Femur (tissue), 1 donor: ENCODE results near the gene RHAG.

ENCODE experiments used
- DNase-seq: peaks from one replicate; pipeline ENCODE4 v3.0.0-alpha.2; 2017

Gene RHAG

DNA sequence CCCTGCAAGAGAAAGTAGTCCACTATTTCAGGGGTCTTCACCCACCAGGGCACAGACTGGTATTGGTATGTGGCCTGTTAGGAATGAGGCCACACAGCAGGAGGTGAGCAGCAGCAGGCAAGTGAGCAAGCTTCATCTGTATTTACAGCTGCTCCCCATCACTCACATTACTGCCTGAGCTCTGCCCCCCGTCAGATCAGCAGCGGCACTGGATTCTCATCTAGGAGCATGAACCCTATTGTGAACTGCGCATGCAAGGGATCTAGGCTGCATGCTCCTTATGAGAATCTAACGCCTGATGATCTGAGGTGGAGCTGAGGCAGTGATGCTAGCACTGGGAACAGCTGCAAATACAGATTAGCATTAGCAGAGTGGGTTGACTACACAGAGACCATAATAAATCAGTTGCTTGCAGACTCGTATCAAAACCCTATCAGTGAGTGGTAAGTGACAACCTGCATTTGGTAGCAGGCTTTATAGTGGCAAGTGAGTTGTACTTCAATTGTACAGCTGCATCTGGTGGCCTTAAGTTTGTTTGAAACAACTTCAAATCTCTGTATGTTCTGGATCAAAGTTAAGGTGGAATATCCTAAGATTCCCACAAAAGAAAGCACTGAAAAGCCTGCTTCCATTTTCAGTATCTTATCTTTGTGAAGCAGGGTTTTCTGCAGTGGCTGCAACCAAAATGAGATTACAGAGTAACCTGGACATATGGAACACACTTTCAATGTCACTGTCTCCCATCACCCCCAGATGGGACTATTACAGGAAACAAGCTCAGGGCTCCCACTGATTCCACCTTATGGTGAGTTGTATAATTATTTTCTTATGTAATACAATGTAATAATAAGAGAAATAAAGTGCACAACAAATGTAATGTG, 73.4 kb downstream of the RHAG start:
- no peak for DNase-seq

DNA sequence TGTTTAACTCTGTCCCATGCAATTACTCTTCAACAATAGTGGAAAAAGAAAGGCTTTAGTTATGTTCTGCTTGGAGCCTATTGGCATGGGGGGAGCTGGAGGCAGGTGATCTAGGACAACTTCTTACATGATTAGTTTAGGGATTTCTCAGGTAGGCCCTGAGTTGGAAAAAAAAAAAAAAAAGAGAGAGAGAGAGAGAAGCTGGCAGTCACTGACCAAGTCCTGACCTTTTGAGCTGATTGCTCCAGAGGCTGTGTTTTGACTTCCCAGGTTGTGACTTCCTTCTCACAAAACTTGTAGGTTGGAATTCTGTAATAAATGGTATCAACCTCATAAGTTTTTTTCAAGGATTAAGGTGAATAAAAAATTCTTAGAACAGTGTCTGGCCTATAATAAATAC, 78.4 kb downstream of the RHAG start:
- DNase-seq = no peak

DNA sequence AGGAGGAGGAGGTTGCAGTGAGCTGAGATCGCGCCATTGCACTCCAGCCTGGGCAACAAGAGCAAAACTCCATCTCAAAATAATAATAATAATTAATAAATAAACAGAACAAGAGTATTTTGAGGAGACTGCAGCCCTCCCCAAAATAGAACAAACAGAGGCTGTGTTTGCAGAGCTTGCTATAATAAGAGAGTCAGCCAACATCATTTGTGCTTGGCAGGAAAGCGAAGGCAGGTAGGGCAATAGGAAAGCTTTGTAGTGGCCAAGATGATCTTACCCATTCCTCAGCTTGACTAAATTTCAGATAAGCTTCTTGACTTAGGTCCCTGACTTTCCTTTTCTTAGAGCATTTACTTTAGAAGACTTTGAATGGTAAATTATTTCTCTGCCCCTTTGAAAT, 79.5 kb downstream of the RHAG start:
- no peak for DNase-seq

DNA sequence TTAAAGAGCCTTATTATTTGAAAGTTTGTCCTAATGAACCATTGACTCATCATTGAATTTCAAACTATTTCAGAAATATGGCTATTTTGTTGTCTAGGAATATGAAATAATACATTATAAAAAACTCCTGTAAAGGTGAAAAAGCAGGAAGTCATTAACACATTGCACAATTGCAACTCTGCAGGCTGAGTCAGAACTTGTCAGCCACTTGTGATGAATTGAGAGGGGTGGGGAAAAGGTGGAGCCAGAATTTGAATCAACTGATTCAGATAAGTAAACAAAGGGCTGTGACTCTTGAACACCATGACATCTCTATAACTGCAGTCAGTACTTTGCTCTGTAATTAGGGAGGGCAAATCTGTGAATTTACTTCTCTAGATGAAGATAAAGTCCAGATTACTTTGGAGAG, 80.2 kb downstream of the RHAG start:
- DNase-seq = no peak

DNA sequence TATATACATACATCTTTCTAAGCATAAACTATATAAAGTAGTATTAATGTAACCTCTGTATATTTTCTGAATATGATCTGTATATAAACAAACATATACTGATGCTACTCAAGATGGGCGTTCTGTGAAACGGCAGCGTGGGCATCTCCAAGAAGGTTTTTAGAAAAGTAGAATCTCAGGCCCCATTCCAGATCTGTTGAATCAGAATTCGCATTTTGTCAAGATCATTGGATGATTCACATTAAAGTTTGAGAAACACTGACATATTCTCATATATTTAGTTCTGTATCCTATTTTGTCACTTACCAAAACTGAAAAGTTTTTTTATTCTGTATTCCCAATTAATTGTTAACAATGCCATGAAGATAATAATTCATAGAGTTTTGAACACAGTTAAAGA, 80.7 kb downstream of the RHAG start:
- DNase-seq = no peak
